Spleen (tissue), 13 donors: ENCODE results near the gene PLEKHA1. TPM values are rescaled to one million over a fixed set of nuclear protein-coding genes. Genes with fewer than 3 reads are reported as not detected.
A peak's percentile ranks its signal among the peaks of the same experiment; 100 is the strongest.

Source experiments
- DNase-seq: peaks from one replicate; pipeline ENCODE4 v3.0.0-alpha.2; 2020
- H3K27ac ChIP-seq, 8 donors: fragments of 200-600 bp; sonication (generic) in 7 of 8; 1 replicate in 4 of 8; 2 replicates in 4 of 8; pipeline versions ENCODE4 v1.5.0 to v1.8.0; 2016 to 2021; ENCODE audit warnings: inconsistent platforms in 4 of 8, mild to moderate bottlenecking in 4 of 8, moderate library complexity in 1 of 8
- H3K27me3 ChIP-seq, 7 donors: fragments of 200-600 bp; sonication (generic) in 6 of 7; replicated peaks in 1 of 7; 1 replicate in 4 of 7; 2 replicates in 3 of 7; pipeline versions ENCODE4 v1.5.0 to v1.8.0; 2016 to 2021; ENCODE audit warnings: inconsistent platforms in 3 of 7, mild to moderate bottlenecking in 1 of 7
- H3K36me3 ChIP-seq, 6 donors: fragments of 200-600 bp; sonication (generic) in 5 of 6; 1 replicate in 4 of 6; 2 replicates in 2 of 6; pipeline versions ENCODE4 v1.5.0 to v1.8.0; 2016 to 2021; ENCODE audit warnings: inconsistent platforms in 2 of 6
- H3K4me1 ChIP-seq, 6 donors: fragments of 200-600 bp; sonication (generic) in 5 of 6; 1 replicate in 3 of 6; 2 replicates in 3 of 6; pipeline versions ENCODE4 v1.5.0 to v1.8.0; 2016 to 2021; ENCODE audit warnings: inconsistent platforms in 3 of 6
- H3K4me3 ChIP-seq, 8 donors: fragments of 200-600 bp; sonication (generic) in 7 of 8; 1 replicate in 4 of 8; 2 replicates in 4 of 8; pipeline versions ENCODE4 v1.5.0 to v1.8.0; 2016 to 2021; ENCODE audit warnings: inconsistent platforms in 4 of 8, mild to moderate bottlenecking in 4 of 8, moderate library complexity in 2 of 8
- H3K9me3 ChIP-seq, 8 donors: fragments of 200-600 bp; sonication (generic) in 7 of 8; 1 replicate in 4 of 8; 2 replicates in 4 of 8; pipeline versions ENCODE4 v1.5.0 to v1.8.0; 2016 to 2021; ENCODE audit warnings: inconsistent platforms in 4 of 8
- CTCF ChIP-seq, 11 experiments: fragments of 200-600 bp in 7 of 11; fragments of 450-650 bp in 4 of 11; sonication (generic) in 4 of 11; IDR thresholded peaks in 8 of 11; conservative IDR thresholded peaks in 3 of 11; 1 replicate in 7 of 11; 2 replicates in 4 of 11; pipeline versions ENCODE4 v1.4.0 to v1.8.0; 2016 to 2021; ENCODE audit warnings: antibody characterized with exemption in 11 of 11, inconsistent platforms in 4 of 11, mild to moderate bottlenecking in 1 of 11
- POLR2A ChIP-seq, 3 donors: fragments of 450-650 bp; IDR thresholded peaks; one replicate each; pipeline ENCODE4 v1.5.1; 2017; ENCODE audit warnings: antibody characterized with exemption in 3 of 3, mild to moderate bottlenecking in 1 of 3
- POLR2AphosphoS5 ChIP-seq, 3 donors: sonication (generic); formaldehyde crosslinking; IDR thresholded peaks; one replicate each; pipeline ENCODE4 v1.5.1; 2017; ENCODE audit warnings: antibody characterized with exemption in 3 of 3
- WGBS, 5 donors: extraction: QIAGEN DNeasy Blood & Tissue Kit in 3 of 5; methylation state at CpG; one replicate each; pipeline versions ENCODE4 v1.1.5 to v1.1.7; 2013 to 2018; 5-methylcytosine and 5-hydroxymethylcytosine counted together
- intact Hi-C: fragments of 100-400 bp; cut with DNase I; formaldehyde crosslinking; loops from one replicate; pipeline ENCODE4 v1.15.0; 2023; ENCODE audit warnings: low total_unique reads
- long read RNA-seq, 2 donors: transcript quantifications; one replicate each; lab custom pipeline, GENCODE V29; 2026
- polyA plus RNA-seq, 3 donors: library from polyadenylated mRNA; stranded (reverse); fragments of 200-250 nt; gene quantifications; one replicate each; pipeline ENCODE4 v1.2.1, GENCODE V29; 2013
- total RNA-seq, 7 donors: library from RNA; depleted of rRNA in 3 of 7; stranded (reverse); fragments of >200 nt in 3 of 7; fragmentation: NEBNext Ultra II Directional in 4 of 7; extraction: Animal tissue kit (Norgen Biotek cat#: 25700) in 4 of 7; gene quantifications; one replicate each; pipeline versions ENCODE4 v1.1.0 to v1.2.1, GENCODE V29; 2016 to 2021
- donor health status: healthy with polysubstance abuse.
- donor health status: DM: no; HTN: no; CAD: no; lungs with moderate emphysema.
- donor health status: DM: no; HTN: no; CAD: no.
- donor health status: Bipolar disorder and iron deficiency.
- donor health status: healthy.
- donor health status: DM: no; HTN: no; CAD: no.
- donor health status: DM: yes; HTN: yes; CAD: no.

Gene PLEKHA1
- total RNA-seq (10 to 100 TPM; 19.3 to 31.1 (median 24.1) TPM), polyA plus RNA-seq (10 to 100 TPM in 1 of 3 donors, 1 to 10 TPM in 2; 7.9 to 10.6 (median 9.3) TPM)
- long read RNA-seq, donor 1, partial matches to known transcripts = 5 of 5 reads
- long read RNA-seq, donor 1, other reads (novel, unspliced or antisense) = 0 of 5 reads
- long read RNA-seq, donor 2 = 0 reads

GRCh38 chr10:122374237-122374858, at the start of gene PLEKHA1:
TSS of gene PLEKHA1 (plus strand) at chr10:122374708. CDS start at chr10:122393201, 18,493 bp downstream.
- intact Hi-C loops = no loop called here
- TF ChIP-seq CTCF (IDR thresholded peaks at IDR 0.05 in 8 of 11, conservative IDR thresholded peaks at IDR 0.05 in 3 of 11) (peak in 2 of 11 experiments; percentile 20 to 35), POLR2AphosphoS5 (IDR thresholded peaks at IDR 0.05) (peak; percentile 83 to 90 (median 86)), POLR2A (IDR thresholded peaks at IDR 0.05) (peak in 1 of 3 donors; percentile 69)
- H3K4me1 ChIP-seq = peaks cover 11 to 40% (median 27%) of the 10 kb centered on the region in 6 donors
- H3K27ac ChIP-seq = peak within 1 kb of the TSS; percentile 90 to 99 (median 94)
- no peaks in the 10 kb centered on the region for H3K36me3 ChIP-seq
- H3K4me3 ChIP-seq = peak within 1 kb of the TSS; percentile 60 to 98 (median 82)
- H3K9me3 ChIP-seq = no peaks in the 10 kb centered on the region
- peak; percentile 98 for DNase-seq
- WGBS, 5 donors = 0 to 8% (median 1%) methylated on average over 33 to 71 of the region's 71 CpGs
- H3K27me3 ChIP-seq = peaks cover 0 to 28% (median 0%) of the 10 kb centered on the region in 7 donors

- intact Hi-C loops = no loop called here
- Histone ChIP-seq H3K4me3 (no peak overlapping the region), H3K9me3 (peaks cover 0 to 12% (median 3%) of the 10 kb centered on the region in 8 donors), H3K27ac (no peak overlapping the region), H3K36me3 (no peaks in the 10 kb centered on the region), H3K4me1 (peaks cover 0 to 18% (median 0%) of the 10 kb centered on the region in 6 donors), H3K27me3 (peaks cover 0 to 14% (median 0%) of the 10 kb centered on the region in 7 donors)
- TF ChIP-seq CTCF (IDR thresholded peaks at IDR 0.05 in 8 of 11, conservative IDR thresholded peaks at IDR 0.05 in 3 of 11) (no peak), POLR2A (IDR thresholded peaks at IDR 0.05) (no peak), POLR2AphosphoS5 (IDR thresholded peaks at IDR 0.05) (no peak)
- DNase-seq = no peak
- 85 to 94% (median 88%) methylated on average over 2 of the region's 2 CpGs for WGBS, 5 donors
Observed at GRCh38 chr10:122325235-122325634, 49.3 kb upstream of the PLEKHA1 start.

DNA sequence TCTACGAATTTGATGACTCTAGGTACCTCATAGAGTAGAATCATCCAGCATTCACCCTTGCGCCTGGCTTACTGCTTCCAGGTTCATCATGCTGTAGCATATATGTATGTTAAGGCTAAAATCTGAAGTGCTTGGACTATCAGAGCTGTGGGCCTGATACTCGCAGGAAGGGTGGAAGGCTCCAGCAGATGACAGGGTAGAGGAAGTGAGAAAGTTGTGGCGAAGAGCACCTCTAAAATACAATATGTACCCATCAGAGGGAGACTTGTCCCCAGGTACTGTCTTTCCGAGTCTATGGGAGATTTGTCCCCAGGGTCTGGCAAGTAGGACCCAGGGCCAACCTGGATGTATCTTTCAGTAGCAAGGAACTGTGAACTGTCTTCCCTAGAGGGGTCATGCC, 48.1 kb upstream of the PLEKHA1 start:
- intact Hi-C loops = no loop called here
- DNase-seq = no peak
- TF ChIP-seq POLR2AphosphoS5 (IDR thresholded peaks at IDR 0.05) (no peak), CTCF (IDR thresholded peaks at IDR 0.05 in 8 of 11, conservative IDR thresholded peaks at IDR 0.05 in 3 of 11) (no peak), POLR2A (IDR thresholded peaks at IDR 0.05) (no peak)

DNA sequence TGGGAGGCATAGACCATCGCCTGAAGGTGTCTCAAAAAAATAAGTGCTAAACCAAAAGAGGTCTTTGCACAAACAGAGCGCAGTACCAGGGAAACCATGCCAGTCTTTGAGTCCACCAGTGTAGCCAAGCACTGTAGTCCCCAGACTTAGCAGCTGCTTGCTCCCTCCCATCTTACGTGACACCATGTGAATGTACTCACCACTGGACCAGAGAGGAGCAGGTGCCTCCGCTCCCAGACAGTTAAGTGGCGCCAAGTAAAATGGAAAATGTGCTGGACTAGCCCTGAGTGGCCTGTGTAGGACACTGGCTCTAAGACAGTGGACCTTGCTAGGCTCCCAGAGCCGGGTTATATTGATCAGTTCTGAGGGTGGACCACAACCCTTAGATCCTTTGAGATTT, 47.7 kb upstream of the PLEKHA1 start:
- peaks cover 0 to 21% (median 0%) of the 10 kb centered on the region in 7 donors for H3K27me3 ChIP-seq
- no peak overlapping the region for H3K4me3 ChIP-seq
- H3K4me1 ChIP-seq = peaks cover 0 to 18% (median 0%) of the 10 kb centered on the region in 6 donors
- no peak overlapping the region for H3K27ac ChIP-seq
- no peak for TF ChIP-seq POLR2AphosphoS5 (IDR thresholded peaks at IDR 0.05)
- TF ChIP-seq POLR2A (IDR thresholded peaks at IDR 0.05) = no peak
- no peak for TF ChIP-seq CTCF (IDR thresholded peaks at IDR 0.05 in 8 of 11, conservative IDR thresholded peaks at IDR 0.05 in 3 of 11)
- no peaks in the 10 kb centered on the region for H3K9me3 ChIP-seq
- WGBS, 5 donors = 71 to 87% (median 80%) methylated on average over 6 of the region's 6 CpGs
- DNase-seq = no peak
- no peaks in the 10 kb centered on the region for H3K36me3 ChIP-seq
- intact Hi-C loops = no loop called here

More for the DNA sequence above, 48.1 kb upstream of the PLEKHA1 start:
- WGBS, 5 donors = 65 to 82% (median 72%) methylated on average over 5 of the region's 5 CpGs
- H3K27me3 ChIP-seq = peaks cover 0 to 17% (median 0%) of the 10 kb centered on the region in 7 donors
- no peak overlapping the region for H3K27ac ChIP-seq
- H3K4me3 ChIP-seq = no peak overlapping the region
- no peaks in the 10 kb centered on the region for H3K36me3 ChIP-seq
- peaks cover 0 to under 1% (median 0%) of the 10 kb centered on the region in 8 donors for H3K9me3 ChIP-seq
- peaks cover 0 to 18% (median 0%) of the 10 kb centered on the region in 6 donors for H3K4me1 ChIP-seq
